Fibroblast of lung (primary cell): Measurements from ENCODE around the gene SCN5A. TPM values are rescaled to one million over a fixed set of nuclear protein-coding genes. Genes with fewer than 3 reads are reported as not detected.

Source experiments
- DNase-seq, 2 donors: peaks; one replicate each; pipeline versions ENCODE4 v3.0.0 to v3.0.0-alpha.2; 2010; ENCODE audit warnings: low read depth in 2 of 2
- H2AFZ ChIP-seq: 2 replicates; pipeline ENCODE4 v1.5.1; 2012; ENCODE audit warnings: low read length, control low read depth, inconsistent platforms
- H3K27ac ChIP-seq: 2 replicates; pipeline ENCODE4 v1.5.1; 2011; ENCODE audit warnings: low read length, control low read depth; ENCODE audit not compliant: insufficient read depth
- H3K27me3 ChIP-seq: 2 replicates; pipeline ENCODE4 v1.5.1; 2011; ENCODE audit warnings: mild to moderate bottlenecking, low read length; ENCODE audit not compliant: control insufficient read depth, insufficient read depth
- H3K36me3 ChIP-seq: 2 replicates; pipeline ENCODE4 v1.5.1; 2011; ENCODE audit warnings: low read length; ENCODE audit not compliant: control insufficient read depth, insufficient read depth
- H3K4me1 ChIP-seq: 2 replicates; pipeline ENCODE4 v1.5.1; 2011; ENCODE audit warnings: low read length; ENCODE audit not compliant: control insufficient read depth, insufficient read depth; ENCODE audit errors: extremely low read depth
- H3K4me2 ChIP-seq: 2 replicates; pipeline ENCODE4 v1.5.1; 2011; ENCODE audit warnings: low read length, control low read depth; ENCODE audit not compliant: insufficient read depth; ENCODE audit errors: extremely low read depth
- H3K4me3 ChIP-seq, 4 experiments: fragments of 200-600 bp in 1 of 4; sonication (generic) in 1 of 4; replicated peaks in 1 of 4; 2 replicates each; pipeline ENCODE4 v1.5.1; 2011 to 2016; ENCODE audit warnings: low read length in 4 of 4, low read depth in 3 of 4, mild to moderate bottlenecking in 3 of 4, control low read depth in 2 of 4, inconsistent platforms in 1 of 4, mixed read lengths in 1 of 4; ENCODE audit not compliant: insufficient read depth in 1 of 4; ENCODE audit errors: control extremely low read depth in 1 of 4
- H3K79me2 ChIP-seq: 2 replicates; pipeline ENCODE4 v1.5.1; 2012; ENCODE audit warnings: mild to moderate bottlenecking, low read length, inconsistent platforms; ENCODE audit not compliant: control insufficient read depth, insufficient read depth
- H3K9ac ChIP-seq: 2 replicates; pipeline ENCODE4 v1.5.1; 2011; ENCODE audit warnings: mild to moderate bottlenecking, low read length, control low read depth; ENCODE audit not compliant: insufficient read depth
- H3K9me3 ChIP-seq: 2 replicates; pipeline ENCODE4 v1.5.1; 2012; ENCODE audit warnings: low read depth, low read length; ENCODE audit not compliant: control insufficient read depth, insufficient read depth
- H4K20me1 ChIP-seq: 2 replicates; pipeline ENCODE4 v1.5.1; 2011; ENCODE audit warnings: low read length; ENCODE audit not compliant: control insufficient read depth, insufficient read depth; ENCODE audit errors: extremely low read depth
- CTCF ChIP-seq, 2 donors: IDR thresholded peaks in 1 of 2; conservative IDR thresholded peaks in 1 of 2; 1 replicate in 1 of 2; 2 replicates in 1 of 2; pipeline ENCODE4 v1.5.1; 2011 to 2012; ENCODE audit warnings: low read length in 2 of 2, control low read depth in 1 of 2, inconsistent platforms in 1 of 2, low read depth in 1 of 2, mild to moderate bottlenecking in 1 of 2
- EZH2 ChIP-seq: IDR thresholded peaks from 2 replicates; pipeline ENCODE4 v1.5.1; 2012; ENCODE audit warnings: low read length, control low read depth, mild to moderate bottlenecking; ENCODE audit errors: missing control alignments
- polyA plus RNA-seq, 2 donors: library from polyadenylated mRNA; depleted of rRNA in 1 of 2; stranded (reverse) in 1 of 2; unstranded in 1 of 2; fragments of >200 nt; gene quantifications; 2 replicates each; pipeline ENCODE4 v1.2.1, GENCODE V29; 2011 to 2012; ENCODE audit warnings: missing spikeins in 1 of 2
- total RNA-seq: library from RNA; depleted of rRNA; stranded (reverse); fragments of >200 nt; gene quantifications from 2 replicates; pipeline ENCODE4 v1.2.1, GENCODE V29; 2014

SCN5A gene
- total and polyA plus RNA-seq, 2 donors (not counting 1 experiment from before 2014, with no cell fraction given), result 0.27 to 0.50 TPM

- H3K4me2 ChIP-seq, result no peak overlapping the region
- H3K79me2 ChIP-seq, result no peaks in the 10 kb centered on the region
- no peak overlapping the region for H2AFZ ChIP-seq
- H3K4me3 ChIP-seq, result no peak overlapping the region
- no peaks in the 10 kb centered on the region for H3K4me1 ChIP-seq
- H3K9ac ChIP-seq, result no peak overlapping the region
- H3K27me3 ChIP-seq, result no peaks in the 10 kb centered on the region
- TF ChIP-seq EZH2 (no peak), CTCF (conservative IDR thresholded peaks at IDR 0.05 in 1 of 2, IDR thresholded peaks at IDR 0.05 in 1 of 2; ENCODE audit: low read depth in 1 of 2, low read length in 2 of 2) (no peak)
- DNase-seq, result no peak
- H3K27ac ChIP-seq, result no peak overlapping the region
- H3K36me3 ChIP-seq, result no peaks in the 10 kb centered on the region
- H4K20me1 ChIP-seq, result no peaks in the 10 kb centered on the region
- H3K9me3 ChIP-seq, result no peaks in the 10 kb centered on the region
These were observed 7.9 kb downstream of the SCN5A start for GRCh38 chr3:38641461-38642110.

GRCh38 chr3:38640661-38641452 lies 8.6 kb downstream of the SCN5A start:
- H3K9ac ChIP-seq, result no peak overlapping the region
- no peak overlapping the region for H3K4me2 ChIP-seq
- H3K79me2 ChIP-seq, result no peaks in the 10 kb centered on the region
- no peak overlapping the region for H3K4me3 ChIP-seq
- no peaks in the 10 kb centered on the region for H4K20me1 ChIP-seq
- no peaks in the 10 kb centered on the region for H3K4me1 ChIP-seq
- no peak for TF ChIP-seq CTCF (conservative IDR thresholded peaks at IDR 0.05 in 1 of 2, IDR thresholded peaks at IDR 0.05 in 1 of 2; ENCODE audit: low read depth in 1 of 2, low read length in 2 of 2)
- no peak for TF ChIP-seq EZH2
- no peak overlapping the region for H3K27ac ChIP-seq
- H3K27me3 ChIP-seq, result no peaks in the 10 kb centered on the region
- DNase-seq, result no peak
- H3K9me3 ChIP-seq, result no peaks in the 10 kb centered on the region
- no peak overlapping the region for H2AFZ ChIP-seq
- no peaks in the 10 kb centered on the region for H3K36me3 ChIP-seq

DNA sequence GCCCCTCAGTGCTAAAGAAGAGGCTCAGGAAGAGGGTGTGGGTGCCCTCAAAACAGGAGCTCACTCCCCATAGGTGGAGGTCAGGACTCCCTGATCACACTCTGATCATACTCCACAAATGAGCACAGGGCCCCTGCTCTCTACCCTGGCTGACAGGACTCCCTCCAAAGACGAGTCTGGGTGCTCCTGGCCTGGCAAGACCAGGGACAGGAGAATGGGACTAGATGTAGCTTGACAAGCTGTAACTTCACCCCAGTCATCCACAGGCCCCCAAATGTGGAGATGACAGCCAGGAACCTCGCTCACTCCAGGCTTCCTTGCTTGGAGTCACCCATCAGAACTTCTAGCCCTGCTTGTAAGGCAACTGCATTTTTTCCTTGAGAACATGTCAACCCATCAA lies 11.1 kb downstream of the SCN5A start:
- Histone ChIP-seq H3K27me3 (no peaks in the 10 kb centered on the region), H3K79me2 (no peaks in the 10 kb centered on the region)
- TF ChIP-seq CTCF (conservative IDR thresholded peaks at IDR 0.05 in 1 of 2, IDR thresholded peaks at IDR 0.05 in 1 of 2; ENCODE audit: low read depth in 1 of 2, low read length in 2 of 2) (no peak), EZH2 (no peak)

More for the DNA sequence above, 11.1 kb downstream of the SCN5A start:
- DNase-seq, result no peak
- Histone ChIP-seq H3K27ac (no peak overlapping the region), H3K4me3 (no peak overlapping the region), H2AFZ (no peak overlapping the region), H3K9me3 (no peaks in the 10 kb centered on the region), H3K4me2 (no peak overlapping the region), H3K36me3 (no peaks in the 10 kb centered on the region), H4K20me1 (no peaks in the 10 kb centered on the region), H3K9ac (no peak overlapping the region), H3K4me1 (no peaks in the 10 kb centered on the region)
